ENCODE measurements around the gene DNAAF1.

- TF ChIP-seq POLR2A (IDR thresholded peaks at IDR 0.05) (no peak), POLR2AphosphoS5 (IDR thresholded peaks at IDR 0.05) (no peak)
Observed at GRCh38 chr16:84212631-84213030, 67.5 kb downstream of the DNAAF1 start.
